HepG2 (cell line): ENCODE measurements around the gene ARF4.

Source experiments
- EP300 ChIP-seq, 3 experiments: sonication (generic) in 1 of 3; formaldehyde crosslinking in 1 of 3; IDR thresholded peaks; 2 replicates each; pipeline versions ENCODE4 v1.5.1 to v1.6.1; 2011 to 2020; ENCODE audit warnings: low read depth in 2 of 3, low read length in 2 of 3, borderline replicate concordance in 1 of 3, improper control_type of control experiment in 1 of 3, mild to moderate bottlenecking in 1 of 3, missing genetic modification reagents in 1 of 3, moderate library complexity in 1 of 3
- FOXJ3 ChIP-seq: sonication (generic); formaldehyde crosslinking; IDR thresholded peaks from 2 replicates; pipeline ENCODE4 v1.4.0; 2020; ENCODE audit warnings: missing genetic modification reagents, mild to moderate bottlenecking, borderline replicate concordance
- HDAC1 ChIP-seq: sonication (generic); formaldehyde crosslinking; IDR thresholded peaks from 2 replicates; pipeline ENCODE4 v1.5.1; 2020; ENCODE audit warnings: mild to moderate bottlenecking, missing genetic modification reagents
- POLR2A ChIP-seq, 2 experiments: IDR thresholded peaks; 2 replicates each; pipeline ENCODE4 v1.6.1; 2011; ENCODE audit warnings: low read depth in 2 of 2, low read length in 2 of 2, mild to moderate bottlenecking in 1 of 2, moderate library complexity in 1 of 2; ENCODE audit not compliant: insufficient read depth in 1 of 2
- RFXAP ChIP-seq: sonication (generic); formaldehyde crosslinking; IDR thresholded peaks from 2 replicates; pipeline ENCODE4 v1.4.0; 2020; ENCODE audit warnings: missing genetic modification reagents, borderline replicate concordance
- SNRNP70 ChIP-seq: fragments of 200-400 bp; formaldehyde crosslinking; IDR thresholded peaks from 2 replicates; pipeline ENCODE4 v1.6.1; 2017; ENCODE audit warnings: mild to moderate bottlenecking, low read depth, low read length, moderate library complexity
- ZNF274 ChIP-seq: sonication (generic); formaldehyde crosslinking; IDR thresholded peaks from 2 replicates; pipeline ENCODE4 v1.5.1; 2020; ENCODE audit warnings: mild to moderate bottlenecking, missing genetic modification reagents
- ZZZ3 ChIP-seq: sonication (generic); formaldehyde crosslinking; IDR thresholded peaks from 2 replicates; pipeline ENCODE4 v1.4.0; 2020; ENCODE audit warnings: missing genetic modification reagents, mild to moderate bottlenecking, borderline replicate concordance
- TF ChIP-seq, protein P1 (sequence below): sonication (generic); formaldehyde crosslinking; IDR thresholded peaks from 2 replicates; pipeline ENCODE4 v1.5.0; 2020; ENCODE audit warnings: mild to moderate bottlenecking, missing genetic modification reagents, borderline replicate concordance
- TF ChIP-seq, protein P2 (sequence below): sonication (generic); formaldehyde crosslinking; IDR thresholded peaks from 2 replicates; pipeline ENCODE4 v1.4.0; 2020; ENCODE audit warnings: mild to moderate bottlenecking, missing genetic modification reagents
- TF ChIP-seq, protein P3 (sequence below): sonication (generic); formaldehyde crosslinking; IDR thresholded peaks from 2 replicates; pipeline ENCODE4 v1.5.0; 2020; ENCODE audit warnings: mild to moderate bottlenecking, missing genetic modification reagents, moderate library complexity
- TF ChIP-seq, protein P4 (sequence below): sonication (generic); formaldehyde crosslinking; IDR thresholded peaks from 2 replicates; pipeline ENCODE4 v1.8.0; 2022; ENCODE audit warnings: low read depth, missing genetic modification reagents
- TF ChIP-seq, protein P5 (sequence below): sonication (generic); formaldehyde crosslinking; conservative IDR thresholded peaks from 2 replicates; pipeline ENCODE4 v1.4.0; 2020; ENCODE audit warnings: missing genetic modification reagents
- TF ChIP-seq, protein P6 (sequence below): sonication (generic); formaldehyde crosslinking; IDR thresholded peaks from 2 replicates; pipeline ENCODE4 v1.8.0; 2022; ENCODE audit warnings: missing genetic modification reagents, mild to moderate bottlenecking, moderate library complexity, borderline replicate concordance

DNA sequence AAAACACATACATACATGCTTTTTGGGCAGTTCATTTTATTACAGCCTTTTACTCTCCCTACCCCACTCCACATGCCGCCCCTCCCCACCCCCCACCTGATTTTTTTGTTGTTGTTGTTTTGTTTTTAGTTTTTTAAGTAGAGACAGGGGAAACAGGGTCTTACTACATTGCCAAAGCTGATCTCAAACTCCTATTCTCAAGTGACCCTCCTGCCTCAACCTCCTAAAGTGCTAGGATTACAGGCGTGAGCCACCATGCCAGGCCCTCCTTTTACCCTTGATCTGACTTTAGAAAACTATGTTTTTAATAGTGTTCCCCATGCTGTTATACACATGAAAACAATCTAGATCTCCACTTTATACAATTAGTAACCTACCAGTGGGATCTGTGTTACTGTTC, 26.3 kb downstream of the ARF4 start:
- TF ChIP-seq RFXAP (CRISPR knock-in tag) (no peak), ZNF274 (CRISPR knock-in tag) (no peak), EP300 (IDR thresholded peaks at IDR 0.05; ENCODE audit: low read depth in 2 of 2, low read length in 2 of 2) (no peak), EP300 (CRISPR knock-in tag; IDR thresholded peaks at IDR 0.05; ENCODE audit: borderline replicate concordance) (no peak), ZZZ3 (CRISPR knock-in tag) (no peak), FOXJ3 (no peak), HDAC1 (no peak), POLR2A (IDR thresholded peaks at IDR 0.05; ENCODE audit: insufficient read depth in 1 of 2, low read depth in 2 of 2, low read length in 2 of 2) (no peak), SNRNP70 (no peak)
- TF ChIP-seq, protein P1, sequence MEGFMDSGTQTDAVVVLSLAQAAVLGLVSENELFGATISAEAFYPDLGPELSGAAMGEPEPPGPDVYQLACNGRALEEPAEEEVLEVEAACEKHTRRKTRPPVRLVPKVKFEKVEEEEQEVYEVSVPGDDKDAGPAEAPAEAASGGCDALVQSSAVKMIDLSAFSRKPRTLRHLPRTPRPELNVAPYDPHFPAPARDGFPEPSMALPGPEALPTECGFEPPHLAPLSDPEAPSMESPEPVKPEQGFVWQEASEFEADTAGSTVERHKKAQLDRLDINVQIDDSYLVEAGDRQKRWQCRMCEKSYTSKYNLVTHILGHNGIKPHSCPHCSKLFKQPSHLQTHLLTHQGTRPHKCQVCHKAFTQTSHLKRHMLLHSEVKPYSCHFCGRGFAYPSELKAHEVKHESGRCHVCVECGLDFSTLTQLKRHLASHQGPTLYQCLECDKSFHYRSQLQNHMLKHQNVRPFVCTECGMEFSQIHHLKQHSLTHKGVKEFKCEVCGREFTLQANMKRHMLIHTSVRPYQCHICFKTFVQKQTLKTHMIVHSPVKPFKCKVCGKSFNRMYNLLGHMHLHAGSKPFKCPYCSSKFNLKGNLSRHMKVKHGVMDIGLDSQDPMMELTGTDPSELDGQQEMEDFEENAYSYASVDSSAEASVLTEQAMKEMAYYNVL: no peak
- TF ChIP-seq, protein P2, sequence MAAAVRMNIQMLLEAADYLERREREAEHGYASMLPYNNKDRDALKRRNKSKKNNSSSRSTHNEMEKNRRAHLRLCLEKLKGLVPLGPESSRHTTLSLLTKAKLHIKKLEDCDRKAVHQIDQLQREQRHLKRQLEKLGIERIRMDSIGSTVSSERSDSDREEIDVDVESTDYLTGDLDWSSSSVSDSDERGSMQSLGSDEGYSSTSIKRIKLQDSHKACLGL (CRISPR knock-in tag): no peak
- TF ChIP-seq, protein P3, sequence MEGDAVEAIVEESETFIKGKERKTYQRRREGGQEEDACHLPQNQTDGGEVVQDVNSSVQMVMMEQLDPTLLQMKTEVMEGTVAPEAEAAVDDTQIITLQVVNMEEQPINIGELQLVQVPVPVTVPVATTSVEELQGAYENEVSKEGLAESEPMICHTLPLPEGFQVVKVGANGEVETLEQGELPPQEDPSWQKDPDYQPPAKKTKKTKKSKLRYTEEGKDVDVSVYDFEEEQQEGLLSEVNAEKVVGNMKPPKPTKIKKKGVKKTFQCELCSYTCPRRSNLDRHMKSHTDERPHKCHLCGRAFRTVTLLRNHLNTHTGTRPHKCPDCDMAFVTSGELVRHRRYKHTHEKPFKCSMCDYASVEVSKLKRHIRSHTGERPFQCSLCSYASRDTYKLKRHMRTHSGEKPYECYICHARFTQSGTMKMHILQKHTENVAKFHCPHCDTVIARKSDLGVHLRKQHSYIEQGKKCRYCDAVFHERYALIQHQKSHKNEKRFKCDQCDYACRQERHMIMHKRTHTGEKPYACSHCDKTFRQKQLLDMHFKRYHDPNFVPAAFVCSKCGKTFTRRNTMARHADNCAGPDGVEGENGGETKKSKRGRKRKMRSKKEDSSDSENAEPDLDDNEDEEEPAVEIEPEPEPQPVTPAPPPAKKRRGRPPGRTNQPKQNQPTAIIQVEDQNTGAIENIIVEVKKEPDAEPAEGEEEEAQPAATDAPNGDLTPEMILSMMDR (CRISPR knock-in tag): no peak
- TF ChIP-seq, protein P4, sequence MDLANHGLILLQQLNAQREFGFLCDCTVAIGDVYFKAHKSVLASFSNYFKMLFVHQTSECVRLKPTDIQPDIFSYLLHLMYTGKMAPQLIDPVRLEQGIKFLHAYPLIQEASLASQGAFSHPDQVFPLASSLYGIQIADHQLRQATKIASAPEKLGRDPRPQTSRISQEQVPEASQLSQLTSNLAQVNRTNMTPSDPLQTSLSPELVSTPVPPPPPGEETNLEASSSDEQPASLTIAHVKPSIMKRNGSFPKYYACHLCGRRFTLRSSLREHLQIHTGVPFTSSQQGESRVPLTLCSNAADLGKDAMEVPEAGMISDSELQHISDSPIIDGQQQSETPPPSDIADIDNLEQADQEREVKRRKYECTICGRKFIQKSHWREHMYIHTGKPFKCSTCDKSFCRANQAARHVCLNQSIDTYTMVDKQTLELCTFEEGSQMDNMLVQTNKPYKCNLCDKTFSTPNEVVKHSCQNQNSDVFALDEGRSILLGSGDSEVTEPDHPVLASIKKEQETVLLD: no peak
- TF ChIP-seq, protein P5, sequence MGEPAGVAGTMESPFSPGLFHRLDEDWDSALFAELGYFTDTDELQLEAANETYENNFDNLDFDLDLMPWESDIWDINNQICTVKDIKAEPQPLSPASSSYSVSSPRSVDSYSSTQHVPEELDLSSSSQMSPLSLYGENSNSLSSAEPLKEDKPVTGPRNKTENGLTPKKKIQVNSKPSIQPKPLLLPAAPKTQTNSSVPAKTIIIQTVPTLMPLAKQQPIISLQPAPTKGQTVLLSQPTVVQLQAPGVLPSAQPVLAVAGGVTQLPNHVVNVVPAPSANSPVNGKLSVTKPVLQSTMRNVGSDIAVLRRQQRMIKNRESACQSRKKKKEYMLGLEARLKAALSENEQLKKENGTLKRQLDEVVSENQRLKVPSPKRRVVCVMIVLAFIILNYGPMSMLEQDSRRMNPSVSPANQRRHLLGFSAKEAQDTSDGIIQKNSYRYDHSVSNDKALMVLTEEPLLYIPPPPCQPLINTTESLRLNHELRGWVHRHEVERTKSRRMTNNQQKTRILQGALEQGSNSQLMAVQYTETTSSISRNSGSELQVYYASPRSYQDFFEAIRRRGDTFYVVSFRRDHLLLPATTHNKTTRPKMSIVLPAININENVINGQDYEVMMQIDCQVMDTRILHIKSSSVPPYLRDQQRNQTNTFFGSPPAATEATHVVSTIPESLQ (CRISPR knock-in tag): no peak
- TF ChIP-seq, protein P6, sequence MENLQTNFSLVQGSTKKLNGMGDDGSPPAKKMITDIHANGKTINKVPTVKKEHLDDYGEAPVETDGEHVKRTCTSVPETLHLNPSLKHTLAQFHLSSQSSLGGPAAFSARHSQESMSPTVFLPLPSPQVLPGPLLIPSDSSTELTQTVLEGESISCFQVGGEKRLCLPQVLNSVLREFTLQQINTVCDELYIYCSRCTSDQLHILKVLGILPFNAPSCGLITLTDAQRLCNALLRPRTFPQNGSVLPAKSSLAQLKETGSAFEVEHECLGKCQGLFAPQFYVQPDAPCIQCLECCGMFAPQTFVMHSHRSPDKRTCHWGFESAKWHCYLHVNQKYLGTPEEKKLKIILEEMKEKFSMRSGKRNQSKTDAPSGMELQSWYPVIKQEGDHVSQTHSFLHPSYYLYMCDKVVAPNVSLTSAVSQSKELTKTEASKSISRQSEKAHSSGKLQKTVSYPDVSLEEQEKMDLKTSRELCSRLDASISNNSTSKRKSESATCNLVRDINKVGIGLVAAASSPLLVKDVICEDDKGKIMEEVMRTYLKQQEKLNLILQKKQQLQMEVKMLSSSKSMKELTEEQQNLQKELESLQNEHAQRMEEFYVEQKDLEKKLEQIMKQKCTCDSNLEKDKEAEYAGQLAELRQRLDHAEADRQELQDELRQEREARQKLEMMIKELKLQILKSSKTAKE (CRISPR knock-in tag): no peak
